ENCODE measurements around the gene EPHB1. TPM values are rescaled to one million over a fixed set of nuclear protein-coding genes. Genes with fewer than 3 reads are reported as not detected.

Gene EPHB1
- polyA plus RNA-seq, 4 donors = 4.4 to 5.9 (median 5.7) TPM

DNA sequence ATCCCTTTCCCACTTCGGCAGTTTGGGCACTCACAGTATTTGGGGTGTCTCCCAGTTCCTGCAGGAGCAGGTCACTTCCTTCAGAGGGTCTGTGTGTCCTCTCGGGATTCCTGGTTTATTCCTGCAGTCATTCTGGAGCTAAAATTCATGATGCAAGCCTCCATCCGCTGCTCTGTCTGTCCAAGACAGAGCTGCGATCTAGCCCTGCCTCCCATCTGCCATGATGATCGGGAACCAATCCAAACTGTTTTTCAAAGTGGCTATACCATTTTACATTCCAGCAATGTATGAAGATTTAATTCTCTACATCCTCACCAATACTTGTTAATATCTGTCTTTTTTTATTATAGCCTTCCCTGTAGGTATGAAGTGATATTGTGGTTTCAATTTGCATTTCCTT is 273.0 kb downstream of the EPHB1 start:
- DNase-seq (ENCODE audit: low read depth in 4 of 4, low spot score in 2 of 4) = no peak

DNA sequence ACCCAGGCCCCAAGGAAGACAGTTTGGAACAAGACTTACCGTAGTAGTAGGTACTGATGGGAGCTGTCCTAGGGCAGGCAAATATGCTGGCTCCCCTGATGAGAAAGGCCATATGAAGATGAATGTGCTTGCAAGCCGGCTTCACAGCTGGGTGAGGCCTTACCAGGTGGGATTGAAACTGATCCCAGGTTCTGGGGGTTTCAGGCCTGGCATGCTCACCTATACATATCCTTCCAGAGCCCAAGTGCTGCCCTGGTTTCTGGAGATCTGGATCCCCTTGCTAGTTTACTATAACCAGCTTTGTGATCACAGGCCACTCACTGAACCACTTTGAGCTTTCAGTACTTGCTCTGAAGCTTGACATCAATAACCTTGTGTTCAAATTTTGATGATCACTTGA is 274.3 kb downstream of the EPHB1 start:
- no peak for DNase-seq (ENCODE audit: low read depth in 4 of 4, low spot score in 2 of 4)

GRCh38 chr3:135071483-135071882 is 276.4 kb downstream of the EPHB1 start:
- no peak for DNase-seq (ENCODE audit: low read depth in 4 of 4, low spot score in 2 of 4)

DNA sequence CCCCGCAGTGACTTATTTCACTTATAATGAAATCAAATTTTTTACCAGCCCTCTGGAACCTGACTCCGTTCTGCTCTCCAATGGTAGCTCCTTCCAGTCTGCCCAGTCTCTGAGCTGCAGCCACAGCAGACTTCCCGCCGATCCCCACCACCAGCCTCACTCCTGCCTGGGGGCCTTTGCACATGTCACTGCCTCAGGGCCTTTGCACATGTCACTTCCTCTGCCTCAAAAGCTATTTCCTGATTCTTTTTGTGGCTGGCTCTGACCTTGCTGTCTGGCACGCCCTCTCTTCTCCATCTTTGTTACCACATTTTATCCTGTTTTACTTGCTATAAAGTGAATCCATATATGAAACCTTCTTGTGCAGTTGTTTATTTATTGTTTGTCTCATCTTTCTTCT is 277.4 kb downstream of the EPHB1 start:
- no peak for DNase-seq (ENCODE audit: low read depth in 4 of 4, low spot score in 2 of 4)

DNA sequence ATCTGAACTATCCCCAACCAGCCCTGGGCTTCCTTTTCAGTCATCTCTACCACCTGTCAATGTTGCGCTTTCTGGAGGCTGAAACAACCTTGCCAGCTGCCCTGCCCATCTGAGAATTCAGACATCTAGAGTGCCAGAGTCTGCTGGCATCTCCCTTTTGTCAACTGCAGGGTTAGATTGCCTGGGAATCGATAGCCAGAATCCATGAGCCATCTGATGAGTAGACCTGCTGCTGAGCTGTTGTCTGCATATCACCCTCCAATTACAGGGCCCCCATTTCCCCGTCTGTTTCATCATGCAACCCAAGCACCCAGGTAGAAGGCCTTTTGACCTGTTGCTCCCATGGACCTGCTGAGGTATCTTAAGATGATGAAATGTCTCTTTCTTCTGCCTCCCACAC is 280.1 kb downstream of the EPHB1 start:
- DNase-seq (ENCODE audit: low read depth in 4 of 4, low spot score in 2 of 4) = no peak

DNA sequence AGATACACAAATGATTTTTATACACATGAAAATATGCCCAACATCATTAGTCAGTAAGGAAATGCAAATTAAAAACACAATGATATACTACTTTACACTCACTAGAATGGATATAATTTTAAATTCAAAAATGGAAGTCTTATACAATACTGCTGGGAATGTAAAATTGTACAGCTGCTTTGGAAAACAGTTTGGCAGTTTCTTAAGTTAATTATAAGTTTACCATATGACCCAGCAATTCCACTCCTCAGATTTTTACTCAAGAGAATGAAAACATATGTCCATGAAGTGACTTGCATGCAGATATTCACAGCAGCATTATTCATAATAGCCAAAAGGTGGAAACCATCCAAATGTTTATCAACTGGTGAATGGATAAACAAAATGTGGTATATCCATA is 281.3 kb downstream of the EPHB1 start:
- no peak for DNase-seq (ENCODE audit: low read depth in 4 of 4, low spot score in 2 of 4)

- DNase-seq (ENCODE audit: low read depth in 4 of 4, low spot score in 2 of 4) = no peak
Observed at GRCh38 chr3:135077186-135077585, 282.1 kb downstream of the EPHB1 start.

DNA sequence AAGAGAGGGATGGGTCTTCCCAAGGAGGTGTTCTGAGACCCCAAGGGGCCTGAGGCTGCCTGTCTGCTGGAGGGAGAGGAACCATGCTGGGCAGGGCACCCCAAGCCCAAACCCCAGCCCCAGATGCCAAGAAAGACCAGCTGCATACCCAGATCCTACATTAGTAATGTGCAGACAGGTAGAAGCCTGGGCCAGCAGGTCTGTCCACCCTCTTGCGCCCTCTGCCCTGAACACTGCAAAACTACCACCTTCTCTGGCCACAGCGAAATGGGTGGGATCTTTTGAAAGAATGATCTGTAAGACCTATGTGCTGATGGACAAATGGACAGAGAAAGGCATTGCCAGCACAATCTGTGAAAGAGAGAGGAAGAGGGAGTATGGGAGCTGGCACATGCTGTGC is 283.2 kb downstream of the EPHB1 start:
- DNase-seq (ENCODE audit: low read depth in 4 of 4, low spot score in 2 of 4) = no peak

DNA sequence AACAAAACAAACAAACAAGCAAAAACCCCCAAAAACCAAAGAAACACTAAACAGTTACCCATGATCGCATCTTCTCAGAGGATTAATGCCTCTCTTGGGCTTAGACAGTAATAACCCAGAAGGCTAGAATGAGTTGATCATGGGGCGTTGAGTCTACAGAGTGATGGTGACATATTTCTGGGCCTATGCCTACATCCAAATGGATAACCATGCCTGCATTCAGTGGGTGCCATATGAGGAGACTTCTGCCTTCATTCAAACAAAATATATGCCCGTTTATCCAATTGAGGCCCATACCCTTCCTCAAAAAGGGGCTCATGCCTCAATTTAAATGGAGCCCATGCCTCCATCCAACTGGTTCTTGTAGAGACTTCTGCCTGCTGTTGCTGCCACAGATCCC is 284.0 kb downstream of the EPHB1 start:
- DNase-seq (ENCODE audit: low read depth in 4 of 4, low spot score in 2 of 4) = no peak

- DNase-seq (ENCODE audit: low read depth in 4 of 4, low spot score in 2 of 4) = no peak
Observed at GRCh38 chr3:135081451-135081850, 286.4 kb downstream of the EPHB1 start.

DNA sequence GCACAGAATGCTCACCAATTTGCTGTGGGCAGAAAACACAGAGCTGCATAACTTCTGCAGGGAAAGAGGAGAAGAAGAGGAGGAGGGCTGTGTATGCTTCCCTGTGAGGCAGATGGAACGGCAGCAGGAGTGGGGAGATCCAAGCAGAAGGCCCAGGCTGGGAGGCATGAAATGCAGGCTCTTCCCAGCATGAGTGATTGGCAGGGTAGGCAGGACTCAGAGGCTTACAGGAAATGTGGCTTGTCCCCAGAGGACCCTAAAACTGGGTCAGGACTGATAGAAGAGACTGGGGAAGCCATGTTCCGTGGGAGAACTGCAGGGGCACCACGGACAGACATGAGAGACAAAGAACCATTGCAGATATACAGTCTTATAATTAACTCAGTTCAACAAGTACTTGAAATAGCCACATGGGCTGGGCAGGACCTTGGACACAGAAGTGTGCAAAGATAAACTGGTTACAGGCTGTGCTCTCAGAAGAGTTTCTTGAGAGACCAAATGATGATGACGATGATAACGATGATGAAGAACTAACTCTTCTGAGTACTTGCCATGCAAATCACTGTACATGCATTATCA is 286.9 kb downstream of the EPHB1 start:
- DNase-seq (ENCODE audit: low read depth in 4 of 4, low spot score in 2 of 4) = no peak

- no peak for DNase-seq (ENCODE audit: low read depth in 4 of 4, low spot score in 2 of 4)
Observed at GRCh38 chr3:135082706-135083105, 287.6 kb downstream of the EPHB1 start.

DNA sequence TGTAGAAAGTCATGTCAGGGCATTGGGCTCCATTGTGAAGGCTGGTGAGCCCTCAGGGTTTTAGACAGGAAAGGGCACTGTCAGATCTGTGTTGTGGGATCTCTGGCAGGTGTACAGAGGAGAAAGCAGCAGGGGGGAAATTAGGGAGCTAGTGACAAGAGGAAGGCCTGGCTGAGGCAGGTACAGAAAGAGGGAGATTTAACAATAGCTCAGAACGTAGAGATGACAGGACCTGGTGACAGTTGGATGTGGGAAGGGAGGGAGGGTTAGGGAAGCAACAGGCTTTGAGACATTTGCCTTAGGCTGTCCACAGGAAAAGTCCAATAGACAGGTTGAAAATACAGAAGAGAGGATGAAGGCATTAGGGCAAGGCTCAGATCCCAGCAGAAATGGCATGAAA is 288.1 kb downstream of the EPHB1 start:
- no peak for DNase-seq (ENCODE audit: low read depth in 4 of 4, low spot score in 2 of 4)

DNA sequence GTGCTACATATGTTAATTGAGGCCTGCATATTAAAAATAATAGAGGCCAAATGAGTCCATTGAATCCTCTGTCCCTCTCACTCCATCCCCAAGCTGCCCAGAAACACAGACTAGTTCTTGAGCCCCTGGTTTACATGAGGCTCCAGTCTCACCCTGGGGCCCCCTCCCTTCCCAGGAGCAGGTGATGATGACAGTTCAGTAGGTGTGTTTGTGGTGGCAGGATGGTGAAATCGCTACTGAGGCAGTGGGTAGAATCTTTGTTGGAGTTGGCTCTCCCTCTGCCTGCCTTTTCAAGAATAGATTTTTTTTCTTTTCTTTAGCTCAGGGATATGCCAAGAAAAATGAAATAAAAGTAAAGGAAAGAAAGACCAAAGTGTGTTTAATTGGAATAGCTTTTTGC is 288.7 kb downstream of the EPHB1 start:
- no peak for DNase-seq (ENCODE audit: low read depth in 4 of 4, low spot score in 2 of 4)

GRCh38 chr3:135084405-135084804 is 289.3 kb downstream of the EPHB1 start:
- no peak for DNase-seq (ENCODE audit: low read depth in 4 of 4, low spot score in 2 of 4)

- no peak for DNase-seq (ENCODE audit: low read depth in 4 of 4, low spot score in 2 of 4)
Observed at GRCh38 chr3:135084976-135085375, 289.9 kb downstream of the EPHB1 start.

DNA sequence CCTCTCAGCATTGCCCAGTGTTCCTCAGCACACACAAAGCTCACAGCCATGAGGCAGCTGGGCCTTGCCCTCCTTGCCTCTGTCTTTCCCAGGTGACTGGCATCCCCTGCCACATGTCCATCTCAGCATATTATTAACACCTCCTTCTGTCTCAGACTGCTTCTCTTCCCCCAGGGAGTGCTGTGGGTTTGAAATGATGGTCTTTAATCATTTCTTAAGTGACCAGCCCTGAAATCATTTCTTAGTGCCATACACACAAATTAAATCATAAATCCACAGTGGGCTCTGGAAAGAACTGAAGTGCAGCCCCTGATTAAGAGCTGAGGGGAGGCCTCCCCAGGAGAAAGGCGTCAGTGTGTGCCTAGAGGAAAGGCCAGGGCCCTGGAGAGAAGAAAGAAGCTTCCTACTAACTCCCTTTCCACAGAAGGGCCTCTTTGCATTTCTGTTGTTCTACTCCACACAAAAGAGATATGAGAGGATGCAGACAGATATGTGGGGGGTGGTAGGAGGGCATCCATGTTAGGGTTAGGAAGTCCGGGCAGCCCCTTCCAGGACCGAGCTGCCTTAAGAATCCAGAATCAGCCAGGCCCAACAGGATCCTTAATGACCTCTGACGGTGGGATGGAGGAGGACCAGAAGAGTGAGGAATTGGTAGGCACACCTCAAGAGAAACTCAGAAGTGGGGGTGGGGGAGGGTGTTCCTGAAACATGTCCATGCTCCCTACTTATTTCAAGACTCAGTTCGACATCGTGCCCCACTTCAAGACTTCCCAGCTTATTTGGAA is 290.8 kb downstream of the EPHB1 start:
- DNase-seq (ENCODE audit: low read depth in 4 of 4, low spot score in 2 of 4) = no peak

DNA sequence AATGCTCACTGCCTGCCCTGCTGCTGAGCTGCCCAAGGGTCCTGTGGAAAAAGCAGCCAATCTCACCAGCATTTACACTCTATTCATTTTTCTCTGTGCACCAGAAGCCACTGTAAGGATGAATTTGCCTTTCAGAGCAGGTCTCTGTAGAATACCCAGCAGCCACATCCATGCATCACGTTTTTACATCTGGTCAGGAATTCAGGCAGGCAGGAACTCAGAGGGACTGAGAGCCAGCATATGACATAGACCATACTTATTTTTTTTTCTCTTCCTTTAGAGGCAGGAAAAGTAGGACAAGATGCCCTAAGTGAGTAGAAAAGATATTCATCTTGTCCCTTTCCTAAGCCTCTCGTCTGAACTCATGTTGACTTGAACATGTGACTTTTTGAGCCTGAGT is 292.7 kb downstream of the EPHB1 start:
- DNase-seq (ENCODE audit: low read depth in 4 of 4, low spot score in 2 of 4) = no peak

DNA sequence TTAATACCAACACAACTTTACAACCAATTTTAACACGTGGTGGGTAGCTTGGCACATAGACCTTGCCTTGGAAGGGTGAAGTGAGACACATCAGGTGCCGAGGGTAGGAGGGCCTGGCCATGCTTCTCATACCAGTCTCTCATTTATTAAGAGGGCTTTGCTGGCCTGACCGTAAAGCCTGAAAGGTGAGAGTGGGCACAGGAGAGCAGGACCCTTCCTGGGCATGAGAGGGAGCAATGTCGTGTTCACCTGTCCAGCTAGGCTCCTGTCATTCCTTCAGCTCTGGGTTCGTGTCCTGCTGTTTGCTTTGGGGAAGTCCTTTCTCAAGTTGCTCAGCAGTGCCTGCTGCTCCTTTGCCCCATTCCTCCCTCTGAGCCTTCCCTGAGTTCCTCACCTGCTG is 294.4 kb downstream of the EPHB1 start:
- no peak for DNase-seq (ENCODE audit: low read depth in 4 of 4, low spot score in 2 of 4)

GRCh38 chr3:135090020-135090717 is 295.1 kb downstream of the EPHB1 start:
- DNase-seq (ENCODE audit: low read depth in 4 of 4, low spot score in 2 of 4) = no peak

GRCh38 chr3:135091946-135092345 is 296.9 kb downstream of the EPHB1 start:
- no peak for DNase-seq (ENCODE audit: low read depth in 4 of 4, low spot score in 2 of 4)

DNA sequence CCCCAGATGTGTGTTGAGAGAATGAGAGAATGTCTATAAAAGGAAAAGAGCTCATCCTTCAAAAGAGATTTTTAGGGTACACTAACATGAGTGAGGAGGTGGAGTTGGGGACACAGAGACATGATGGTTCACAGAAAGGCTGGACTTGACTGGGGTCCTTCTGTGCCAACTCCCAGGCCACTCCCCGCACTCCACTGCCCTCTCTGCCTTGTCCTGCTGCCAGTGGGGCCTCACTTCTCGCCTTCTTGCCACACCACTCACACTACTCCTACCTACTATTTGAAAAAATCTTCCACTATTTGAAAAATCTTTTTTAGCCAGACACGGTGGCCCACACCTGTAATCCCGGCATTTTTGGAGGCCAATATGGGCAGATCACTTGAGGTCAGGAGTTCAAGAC is 298.1 kb downstream of the EPHB1 start:
- no peak for DNase-seq (ENCODE audit: low read depth in 4 of 4, low spot score in 2 of 4)

Data from left renal cortex interstitium (tissue), 4 donors.